ENCODE measurements around the gene ZNF727. TPM values are rescaled to one million over a fixed set of nuclear protein-coding genes. Genes with fewer than 3 reads are reported as not detected.
"Not testable (repeated sequence)": the region's sequence is repeated elsewhere in the genome, so short reads cannot be mapped to it uniquely, and the experiment has no call there.

ZNF727 gene
- total RNA-seq, 5 donors from 2014 or later (not counting 1 experiment from before 2014, with no cell fraction given): 0.20 to 2.3 (median 0.57) TPM; not detected in 1

- POLR2A ChIA-PET; CTCF ChIA-PET; H3K27me3 Mint-ChIP-seq; H3K36me3 ChIP-seq (ENCODE audit: control insufficient read depth in 2 of 2, extremely low read depth in 1 of 2, insufficient read depth in 1 of 2, low read length in 1 of 2); H3K27ac Mint-ChIP-seq; H3K4me3 Mint-ChIP-seq; DNase-seq; H3K27me3 ChIP-seq (replicated peaks in 1 of 2; ENCODE audit: control insufficient read depth in 2 of 2, extremely low read depth in 1 of 2, insufficient read depth in 2 of 2, low read length in 1 of 2); H3K9me3 ChIP-seq; H3K4me1 Mint-ChIP-seq; H3K27ac ChIP-seq (ENCODE audit: low read length); H3K4me3 ChIP-seq (ENCODE audit: control insufficient read depth in 1 of 2, extremely low read depth in 1 of 2, low read length in 1 of 2); ATAC-seq (replicated peaks in 1 of 4); H3K4me1 ChIP-seq (ENCODE audit: control insufficient read depth in 1 of 2, extremely low read depth in 1 of 2, insufficient read depth in 2 of 2, low read length in 2 of 2): not testable (repeated sequence)
- H3K36me3 Mint-ChIP-seq: peaks cover 15% of the 10 kb centered on the region
- no CpG with 5 or more reads among the region's 3 CpGs for whole genome bisulfite sequencing (ENCODE audit: insufficient coverage)
- H3K9me3 Mint-ChIP-seq: peaks cover 43 to 68% (median 59%) of the 10 kb centered on the region in 3 donors
Observed at GRCh38 chr7:64077837-64078698, 32.8 kb downstream of the ZNF727 start.

- peaks cover 41 to 62% (median 59%) of the 10 kb centered on the region in 3 donors for H3K9me3 Mint-ChIP-seq
- Histone ChIP-seq H3K27me3 (replicated peaks in 1 of 2; ENCODE audit: control insufficient read depth in 2 of 2, extremely low read depth in 1 of 2, insufficient read depth in 2 of 2, low read length in 1 of 2) (no peaks in the 10 kb centered on the region), H3K36me3 (ENCODE audit: control insufficient read depth in 2 of 2, extremely low read depth in 1 of 2, insufficient read depth in 1 of 2, low read length in 1 of 2) (no peaks in the 10 kb centered on the region), H3K9me3 (peaks cover 9% of the 10 kb centered on the region), H3K27ac (ENCODE audit: low read length) (no peak overlapping the region), H3K4me1 (ENCODE audit: control insufficient read depth in 1 of 2, extremely low read depth in 1 of 2, insufficient read depth in 2 of 2, low read length in 2 of 2) (no peaks in the 10 kb centered on the region), H3K4me3 (ENCODE audit: control insufficient read depth in 1 of 2, extremely low read depth in 1 of 2, low read length in 1 of 2) (no peak overlapping the region)
- H3K27me3 Mint-ChIP-seq: no peaks in the 10 kb centered on the region
- WGBS (ENCODE audit: insufficient coverage): no CpG with 5 or more reads among the region's 2 CpGs
- H3K4me1 Mint-ChIP-seq: no peaks in the 10 kb centered on the region
- DNase-seq: no peak
- POLR2A ChIA-PET: no interaction called here
- H3K27ac Mint-ChIP-seq: no peak overlapping the region
- no peak for ATAC-seq (replicated peaks in 1 of 4)
- H3K36me3 Mint-ChIP-seq: peaks cover 15% of the 10 kb centered on the region
- no peak overlapping the region for H3K4me3 Mint-ChIP-seq
- CTCF ChIA-PET: no interaction called here
Observed at GRCh38 chr7:64078699-64078994, 33.4 kb downstream of the ZNF727 start.

DNA sequence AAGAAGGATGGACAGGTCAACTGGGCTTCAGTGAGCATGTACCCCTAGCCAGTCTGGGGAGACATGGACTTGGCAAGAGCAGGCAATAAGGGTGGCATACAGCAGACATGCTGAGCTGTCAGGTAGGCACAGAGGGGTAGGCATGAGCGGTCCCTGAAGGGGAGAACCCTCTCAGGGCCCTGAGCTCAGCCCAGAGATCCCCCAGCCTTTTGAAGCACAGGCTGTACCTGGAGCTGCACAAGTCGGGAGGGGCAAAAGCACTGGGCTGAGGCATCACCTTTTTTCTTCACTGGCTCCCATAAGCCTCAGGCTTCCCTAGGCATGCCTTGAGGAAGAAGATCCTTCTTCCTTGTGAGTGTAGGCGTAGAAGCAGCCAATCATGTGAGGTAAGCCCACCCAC, 42.3 kb downstream of the ZNF727 start:
- CTCF ChIA-PET: no interaction called here
- H3K9me3 ChIP-seq: no peaks in the 10 kb centered on the region

GRCh38 chr7:64088863-64089262, 43.6 kb downstream of the ZNF727 start:
- CTCF ChIA-PET, POLR2A ChIA-PET: not testable (repeated sequence)

More for the DNA sequence above, 42.3 kb downstream of the ZNF727 start:
- Histone ChIP-seq H3K4me3 (ENCODE audit: control insufficient read depth in 1 of 2, extremely low read depth in 1 of 2, low read length in 1 of 2) (no peak overlapping the region), H3K27ac (ENCODE audit: low read length) (no peak overlapping the region), H3K4me1 (ENCODE audit: control insufficient read depth in 1 of 2, extremely low read depth in 1 of 2, insufficient read depth in 2 of 2, low read length in 2 of 2) (no peaks in the 10 kb centered on the region), H3K27me3 (replicated peaks in 1 of 2; ENCODE audit: control insufficient read depth in 2 of 2, extremely low read depth in 1 of 2, insufficient read depth in 2 of 2, low read length in 1 of 2) (peaks cover 0 to 5% of the 10 kb centered on the region in 2 experiments), H3K36me3 (ENCODE audit: control insufficient read depth in 2 of 2, extremely low read depth in 1 of 2, insufficient read depth in 1 of 2, low read length in 1 of 2) (no peaks in the 10 kb centered on the region)
- Mint-ChIP-seq H3K4me1 (no peaks in the 10 kb centered on the region), H3K36me3 (no peaks in the 10 kb centered on the region), H3K9me3 (peaks cover 10 to 27% (median 19%) of the 10 kb centered on the region in 3 donors), H3K27ac (no peak overlapping the region), H3K27me3 (no peaks in the 10 kb centered on the region), H3K4me3 (no peak overlapping the region)
- ATAC-seq (replicated peaks in 1 of 4) (no peak), DNase-seq (no peak)
- WGBS (ENCODE audit: insufficient coverage): 55% methylated on average over 3 of the region's 3 CpGs
- POLR2A ChIA-PET: no interaction called here

More at GRCh38 chr7:64088863-64089262, 43.6 kb downstream of the ZNF727 start:
- not testable (repeated sequence) for H3K27ac Mint-ChIP-seq; H3K4me3 Mint-ChIP-seq; H3K4me1 ChIP-seq (ENCODE audit: control insufficient read depth in 1 of 2, extremely low read depth in 1 of 2, insufficient read depth in 2 of 2, low read length in 2 of 2); H3K27me3 Mint-ChIP-seq; H3K4me1 Mint-ChIP-seq; ATAC-seq (replicated peaks in 1 of 4); H3K4me3 ChIP-seq (ENCODE audit: control insufficient read depth in 1 of 2, extremely low read depth in 1 of 2, low read length in 1 of 2); H3K36me3 Mint-ChIP-seq; H3K27ac ChIP-seq (ENCODE audit: low read length); DNase-seq; H3K9me3 ChIP-seq; H3K36me3 ChIP-seq (ENCODE audit: control insufficient read depth in 2 of 2, extremely low read depth in 1 of 2, insufficient read depth in 1 of 2, low read length in 1 of 2); H3K27me3 ChIP-seq (replicated peaks in 1 of 2; ENCODE audit: control insufficient read depth in 2 of 2, extremely low read depth in 1 of 2, insufficient read depth in 2 of 2, low read length in 1 of 2)
- WGBS (ENCODE audit: insufficient coverage): 81% methylated on average over 4 of the region's 5 CpGs
- H3K9me3 Mint-ChIP-seq: peaks cover 10 to 34% (median 25%) of the 10 kb centered on the region in 3 donors

Other genes starting within 250 kb of the ZNF727 start
- gene ZNF722, start 46.6 kb upstream of the ZNF727 start, total RNA-seq: not detected
- gene ZNF735, start 161.8 kb downstream of the ZNF727 start, total RNA-seq: not detected
- gene ZNF679, start 183.0 kb downstream of the ZNF727 start, total RNA-seq: not detected